IMR-90 (cell line): ENCODE results near the gene VTCN1. TPM values are rescaled to one million over a fixed set of nuclear protein-coding genes. Genes with fewer than 3 reads are reported as not detected.

Experiments
- ATAC-seq: fragments of 200-7000 bp; cut with Tn5 transposase; 2 replicates; pipeline ENCODE4 v1.9.1; 2020; ENCODE audit warnings: low read depth, mild to moderate bottlenecking, moderate library complexity
- BruUV-seq: library from RNA; stranded (reverse); fragments of 400-500 nt; replicated peaks from 2 replicates; lab custom pipeline; 2021; lab: Mats Ljungman, UMichigan
- CTCF ChIA-PET: fragments of 300-600 bp; formaldehyde crosslinking; extraction: SDS; loops from one replicate; lab custom pipeline; 2021; ENCODE audit warnings: antibody characterized with exemption; lab: Yijun Ruan, JAX
- POLR2A ChIA-PET: fragments of 300-600 bp; sonication (Branson Sonifier 250); formaldehyde crosslinking; loops from one replicate; lab custom pipeline; 2022; ENCODE audit warnings: antibody characterized with exemption; ENCODE audit not compliant: unreplicated experiment; lab: Charles Lee
- DNase-seq: peaks from one replicate; pipeline ENCODE4 v3.0.0; 2013
- H2AFZ ChIP-seq: replicated peaks from 2 replicates; pipeline ENCODE3; 2013; ENCODE audit warnings: low read length, mild to moderate bottlenecking; ENCODE audit not compliant: poor library complexity
- H2AK5ac ChIP-seq: 2 replicates; pipeline ENCODE4 v1.6.1; 2013; ENCODE audit warnings: low read depth, low read length, inconsistent platforms
- H2AK9ac ChIP-seq: replicated peaks from 2 replicates; pipeline ENCODE3; 2013; ENCODE audit warnings: mild to moderate bottlenecking, low read depth, low read length, moderate library complexity; ENCODE audit not compliant: poor library complexity
- H2BK120ac ChIP-seq: 2 replicates; pipeline ENCODE4 v1.6.1; 2013; ENCODE audit warnings: low read depth, low read length, inconsistent platforms
- H2BK15ac ChIP-seq: 3 replicates; pipeline ENCODE4 v1.6.1; 2013; ENCODE audit warnings: low read depth, low read length, inconsistent platforms
- H2BK20ac ChIP-seq: 2 replicates; pipeline ENCODE4 v1.6.1; 2013; ENCODE audit warnings: low read depth, mild to moderate bottlenecking, inconsistent platforms, low read length, moderate library complexity
- H2BK5ac ChIP-seq: 2 replicates; pipeline ENCODE4 v1.6.1; 2013; ENCODE audit warnings: mild to moderate bottlenecking, low read depth, low read length, inconsistent platforms; ENCODE audit not compliant: poor library complexity, severe bottlenecking
- H3K14ac ChIP-seq: replicated peaks from 2 replicates; pipeline ENCODE4 v1.6.1; 2013; ENCODE audit warnings: low read depth, low read length, inconsistent platforms
- H3K18ac ChIP-seq: 2 replicates; pipeline ENCODE4 v1.6.1; 2013; ENCODE audit warnings: low read depth, low read length, control low read depth
- H3K23ac ChIP-seq: 2 replicates; pipeline ENCODE4 v1.6.1; 2013; ENCODE audit warnings: low read depth, low read length, inconsistent platforms
- H3K27ac ChIP-seq: 2 replicates; pipeline ENCODE4 v1.5.1; 2013; ENCODE audit warnings: mild to moderate bottlenecking, control low read depth, low read length; ENCODE audit not compliant: insufficient read depth
- H3K27me3 ChIP-seq: 2 replicates; pipeline ENCODE4 v1.6.1; 2013; ENCODE audit warnings: low read length; ENCODE audit not compliant: control insufficient read depth, insufficient read depth
- H3K36me3 ChIP-seq: 2 replicates; pipeline ENCODE4 v1.6.1; 2013; ENCODE audit warnings: low read length, mixed read lengths; ENCODE audit not compliant: control insufficient read depth, insufficient read depth
- H3K4ac ChIP-seq: 2 replicates; pipeline ENCODE4 v1.6.1; 2013; ENCODE audit warnings: low read depth, low read length, inconsistent platforms
- H3K4me1 ChIP-seq: 2 replicates; pipeline ENCODE4 v1.6.1; 2013; ENCODE audit warnings: low read length, mixed read lengths; ENCODE audit not compliant: control insufficient read depth, insufficient read depth
- H3K4me2 ChIP-seq: 2 replicates; pipeline ENCODE4 v1.6.1; 2013; ENCODE audit warnings: low read depth, mild to moderate bottlenecking, control low read depth, low read length, moderate library complexity
- H3K4me3 ChIP-seq: 2 replicates; pipeline ENCODE4 v1.5.1; 2013; ENCODE audit warnings: low read depth, mild to moderate bottlenecking, control low read depth, low read length, moderate library complexity; ENCODE audit not compliant: insufficient read depth
- H3K56ac ChIP-seq: 2 replicates; pipeline ENCODE4 v1.6.1; 2013; ENCODE audit warnings: low read length, inconsistent platforms; ENCODE audit not compliant: insufficient read depth; ENCODE audit errors: extremely low read depth
- H3K79me1 ChIP-seq, 2 experiments: 2 replicates each; pipeline ENCODE4 v1.6.1; 2013; ENCODE audit warnings: low read length in 2 of 2, inconsistent platforms in 1 of 2, low read depth in 1 of 2
- H3K9ac ChIP-seq: 2 replicates; pipeline ENCODE4 v1.6.1; 2013; ENCODE audit warnings: low read depth, low read length, control low read depth
- H3K9me1 ChIP-seq: 2 replicates; pipeline ENCODE4 v1.6.1; 2013; ENCODE audit warnings: low read length, inconsistent platforms; ENCODE audit not compliant: insufficient read depth
- H3K9me3 ChIP-seq: 2 replicates; pipeline ENCODE4 v1.6.1; 2013; ENCODE audit warnings: low read length; ENCODE audit not compliant: control insufficient read depth, insufficient read depth
- H4K20me1 ChIP-seq: 2 replicates; pipeline ENCODE4 v1.6.1; 2013; ENCODE audit warnings: low read length, inconsistent platforms; ENCODE audit not compliant: insufficient read depth
- H4K5ac ChIP-seq: 2 replicates; pipeline ENCODE4 v1.6.1; 2013; ENCODE audit warnings: mild to moderate bottlenecking, low read depth, low read length, control low read depth
- H4K8ac ChIP-seq, 2 experiments: 2 replicates each; pipeline ENCODE4 v1.6.1; 2013; ENCODE audit warnings: low read depth in 2 of 2, low read length in 2 of 2, control low read depth in 1 of 2, inconsistent platforms in 1 of 2
- H4K91ac ChIP-seq: 2 replicates; pipeline ENCODE4 v1.6.1; 2013; ENCODE audit warnings: low read depth, low read length, inconsistent platforms; ENCODE audit not compliant: insufficient read depth
- CHD1 ChIP-seq: IDR thresholded peaks from 2 replicates; pipeline ENCODE4 v1.6.1; 2012; ENCODE audit warnings: low read depth, low read length, improper control_type of control experiment
- MAZ ChIP-seq: IDR thresholded peaks from 2 replicates; pipeline ENCODE4 v1.6.1; 2012; ENCODE audit warnings: low read depth, mild to moderate bottlenecking, low read length, improper control_type of control experiment, moderate library complexity, borderline replicate concordance
- MXI1 ChIP-seq: IDR thresholded peaks from 2 replicates; pipeline ENCODE4 v1.6.1; 2012; ENCODE audit warnings: low read depth, mild to moderate bottlenecking, low read length, moderate library complexity, borderline replicate concordance
- RCOR1 ChIP-seq: IDR thresholded peaks from 2 replicates; pipeline ENCODE4 v1.6.1; 2012; ENCODE audit warnings: mild to moderate bottlenecking, low read length, improper control_type of control experiment; ENCODE audit not compliant: insufficient replicate concordance
- WGBS, 2 experiments: methylation state at CpG; one replicate each; pipeline versions ENCODE4 v1.1.5 to v1.1.7; 2013; ENCODE audit warnings: missing lambda C conversion rate in 2 of 2; ENCODE audit not compliant: insufficient read length in 1 of 2; ENCODE audit errors: extremely low coverage in 2 of 2; 5-methylcytosine and 5-hydroxymethylcytosine counted together
- dilution Hi-C: fragments of 300-500 bp; cut with HindIII; formaldehyde crosslinking; loops from one replicate; pipeline ENCODE4 v1.14.3; 2018; ENCODE audit warnings: low sequenced_read_pairs; ENCODE audit not compliant: unreplicated experiment
- in situ Hi-C: fragments of 300-500 bp; cut with MboI; formaldehyde crosslinking; loops from 3 replicates; pipeline ENCODE4 v1.14.3; 2019; ENCODE audit warnings: low sequenced_read_pairs, inconsistent platforms, mixed read lengths
- intact Hi-C: fragments of 100-400 bp; cut with micrococcal nuclease; formaldehyde crosslinking; loops from 2 replicates; pipeline ENCODE4 v1.10.0; 2022
- polyA plus RNA-seq, 3 experiments: library from polyadenylated mRNA; depleted of rRNA; stranded (reverse); fragments of >200 nt; gene quantifications; 2 replicates each; pipeline ENCODE4 v1.2.3, GENCODE V29; 2012; ENCODE audit warnings: low replicate concordance in 1 of 3
- total RNA-seq: library from RNA; depleted of rRNA; stranded (reverse); fragments of >200 nt; gene quantifications from 2 replicates; pipeline ENCODE4 v1.2.3, GENCODE V29; 2012
- TF ChIP-seq, protein P1 (sequence below): fragments of 150-350 bp; IDR thresholded peaks from 2 replicates; pipeline ENCODE4 v1.6.1; 2017; ENCODE audit warnings: mild to moderate bottlenecking, antibody characterized with exemption, low read length, low read depth
- TF ChIP-seq, protein P2 (sequence below): conservative IDR thresholded peaks from 2 replicates; pipeline ENCODE4 v1.5.1; 2012; ENCODE audit warnings: mild to moderate bottlenecking, low read depth, low read length, improper control_type of control experiment

Gene VTCN1
- total and polyA plus RNA-seq, 2 of the 4 experiments (the other 2 are of a cell fraction) = not detected

DNA sequence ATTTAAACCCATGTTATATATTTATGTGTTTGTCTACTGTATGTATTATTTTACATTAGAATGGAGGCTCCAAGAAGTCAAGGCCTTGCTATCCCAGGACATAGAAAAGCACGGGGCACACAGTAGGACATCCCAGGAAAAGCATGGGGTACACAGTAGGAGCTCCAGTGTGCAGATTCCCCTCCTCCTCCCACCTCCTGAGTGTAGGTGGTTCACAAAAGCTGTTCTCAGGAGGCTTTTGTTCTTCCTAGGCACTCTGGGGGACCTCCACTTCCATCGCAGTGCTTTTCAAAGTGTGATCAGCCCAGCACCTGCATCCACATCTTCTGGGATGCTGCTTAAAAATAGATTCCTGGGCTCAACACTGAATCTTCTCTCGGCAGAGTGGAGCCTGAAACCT lies 30.8 kb upstream of the VTCN1 start:
- H3K27me3 ChIP-seq = peaks cover 5% of the 10 kb centered on the region
- ChIA-PET POLR2A (interaction anchor here (0.6 kb wide), 1 partner anchor 148 kb away, joined by 3 read pairs; no protein-coding TSS in a partner anchor), CTCF (no interaction called here)
- H3K9ac ChIP-seq = no peak overlapping the region
- TF ChIP-seq CHD1 (no peak), MXI1 (no peak), MAZ (no peak), RCOR1 (no peak)
- TF ChIP-seq, protein P1, sequence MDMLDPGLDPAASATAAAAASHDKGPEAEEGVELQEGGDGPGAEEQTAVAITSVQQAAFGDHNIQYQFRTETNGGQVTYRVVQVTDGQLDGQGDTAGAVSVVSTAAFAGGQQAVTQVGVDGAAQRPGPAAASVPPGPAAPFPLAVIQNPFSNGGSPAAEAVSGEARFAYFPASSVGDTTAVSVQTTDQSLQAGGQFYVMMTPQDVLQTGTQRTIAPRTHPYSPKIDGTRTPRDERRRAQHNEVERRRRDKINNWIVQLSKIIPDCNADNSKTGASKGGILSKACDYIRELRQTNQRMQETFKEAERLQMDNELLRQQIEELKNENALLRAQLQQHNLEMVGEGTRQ = no peak
- TF ChIP-seq, protein P2, sequence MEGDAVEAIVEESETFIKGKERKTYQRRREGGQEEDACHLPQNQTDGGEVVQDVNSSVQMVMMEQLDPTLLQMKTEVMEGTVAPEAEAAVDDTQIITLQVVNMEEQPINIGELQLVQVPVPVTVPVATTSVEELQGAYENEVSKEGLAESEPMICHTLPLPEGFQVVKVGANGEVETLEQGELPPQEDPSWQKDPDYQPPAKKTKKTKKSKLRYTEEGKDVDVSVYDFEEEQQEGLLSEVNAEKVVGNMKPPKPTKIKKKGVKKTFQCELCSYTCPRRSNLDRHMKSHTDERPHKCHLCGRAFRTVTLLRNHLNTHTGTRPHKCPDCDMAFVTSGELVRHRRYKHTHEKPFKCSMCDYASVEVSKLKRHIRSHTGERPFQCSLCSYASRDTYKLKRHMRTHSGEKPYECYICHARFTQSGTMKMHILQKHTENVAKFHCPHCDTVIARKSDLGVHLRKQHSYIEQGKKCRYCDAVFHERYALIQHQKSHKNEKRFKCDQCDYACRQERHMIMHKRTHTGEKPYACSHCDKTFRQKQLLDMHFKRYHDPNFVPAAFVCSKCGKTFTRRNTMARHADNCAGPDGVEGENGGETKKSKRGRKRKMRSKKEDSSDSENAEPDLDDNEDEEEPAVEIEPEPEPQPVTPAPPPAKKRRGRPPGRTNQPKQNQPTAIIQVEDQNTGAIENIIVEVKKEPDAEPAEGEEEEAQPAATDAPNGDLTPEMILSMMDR = no peak
- WGBS, 2 experiments = no CpG with 5 or more reads among the region's 3 CpGs
- no peaks in the 10 kb centered on the region for H3K79me1 ChIP-seq
- H3K9me3 ChIP-seq = no peaks in the 10 kb centered on the region
- H4K20me1 ChIP-seq = no peaks in the 10 kb centered on the region
- BruUV-seq = no TSS peak
- no peak overlapping the region for H2BK20ac ChIP-seq
- no peak overlapping the region for H2AK5ac ChIP-seq
- H3K9me1 ChIP-seq = no peaks in the 10 kb centered on the region
- ATAC-seq = no peak
- no peaks in the 10 kb centered on the region for H3K36me3 ChIP-seq
- dilution Hi-C loops = no loop called here
- no peak overlapping the region for H2AK9ac ChIP-seq
- H2BK5ac ChIP-seq = no peak overlapping the region
- no peak overlapping the region for H4K5ac ChIP-seq
- no peak overlapping the region for H3K18ac ChIP-seq
- H4K91ac ChIP-seq = no peak overlapping the region
- H3K4ac ChIP-seq = no peak overlapping the region
- H3K4me1 ChIP-seq = no peaks in the 10 kb centered on the region; the same call in 1 of the 2 replicates
- no peak overlapping the region for H3K4me2 ChIP-seq
- H4K8ac ChIP-seq = no peak overlapping the region
- in situ Hi-C loops = no loop called here
- no peak overlapping the region for H2BK15ac ChIP-seq
- H2AFZ ChIP-seq = no peak overlapping the region
- H2BK120ac ChIP-seq = no peak overlapping the region
- no peak for DNase-seq
- H3K23ac ChIP-seq = no peak overlapping the region
- no peak overlapping the region for H3K14ac ChIP-seq
- intact Hi-C loops = no loop called here
- H3K56ac ChIP-seq = no peak overlapping the region
- H3K27ac ChIP-seq = no peak overlapping the region
- no peak overlapping the region for H3K4me3 ChIP-seq
